Kidney (tissue), 14 donors: Measurements from ENCODE around the gene CCNL1. TPM values are rescaled to one million over a fixed set of nuclear protein-coding genes. Genes with fewer than 3 reads are reported as not detected.
A peak's percentile ranks its signal among the peaks of the same experiment; 100 is the strongest.

Experiments
- DNase-seq, 5 donors: peaks; one replicate each; pipeline ENCODE4 v3.0.0-alpha.2; 2013 to 2020
- FAIRE-seq: peaks from 2 replicates; lab custom pipeline; 2012; peaks lifted over from hg19 to GRCh38; lab: Jason Lieb, UNC
- H3K27ac ChIP-seq, 2 donors: one replicate each; pipeline ENCODE4 v1.7.0; 2013; ENCODE audit warnings: low read depth in 2 of 2, low read length in 2 of 2, inconsistent platforms in 1 of 2
- H3K27me3 ChIP-seq: one replicate; pipeline ENCODE4 v1.7.1; 2013; ENCODE audit warnings: low read length, inconsistent platforms; ENCODE audit not compliant: control insufficient read depth, insufficient read depth
- H3K36me3 ChIP-seq, 3 donors: one replicate each; pipeline versions ENCODE4 v1.7.0 to v1.7.1; 2013; ENCODE audit warnings: low read length in 3 of 3, control low read depth in 1 of 3, inconsistent platforms in 1 of 3; ENCODE audit not compliant: insufficient read depth in 3 of 3, control insufficient read depth in 2 of 3
- H3K4me1 ChIP-seq, 3 donors: one replicate each; pipeline versions ENCODE4 v1.7.0 to v1.7.1; 2013; ENCODE audit warnings: low read length in 3 of 3, inconsistent platforms in 1 of 3, low read depth in 1 of 3; ENCODE audit not compliant: control insufficient read depth in 2 of 3, insufficient read depth in 2 of 3
- H3K4me3 ChIP-seq, 3 donors: one replicate each; pipeline versions ENCODE4 v1.7.0 to v1.8.1; 2013; ENCODE audit warnings: low read length in 3 of 3, control low read depth in 1 of 3, inconsistent platforms in 1 of 3
- H3K9ac ChIP-seq, 3 donors: one replicate each; pipeline versions ENCODE4 v1.7.0 to v1.7.1; 2013; ENCODE audit warnings: low read length in 3 of 3, control low read depth in 1 of 3, inconsistent platforms in 1 of 3
- H3K9me3 ChIP-seq, 3 donors: one replicate each; pipeline versions ENCODE4 v1.7.0 to v1.7.1; 2013; ENCODE audit warnings: low read length in 3 of 3, control low read depth in 1 of 3, inconsistent platforms in 1 of 3; ENCODE audit not compliant: control insufficient read depth in 2 of 3, insufficient read depth in 1 of 3
- CTCF ChIP-seq: IDR thresholded peaks from 3 replicates; pipeline ENCODE4 v1.5.1; 2012; ENCODE audit warnings: mild to moderate bottlenecking, moderate library complexity, borderline replicate concordance; ENCODE audit not compliant: insufficient read depth; ENCODE audit errors: extremely low read depth
- intact Hi-C: fragments of 100-400 bp; cut with DNase I; formaldehyde crosslinking; loops from one replicate; pipeline ENCODE4 v1.11.1; 2022
- polyA plus RNA-seq: library from polyadenylated mRNA; stranded (reverse); fragments of 350-450 nt; fragmentation: Illumina TruSeq; extraction: RNeasy Lipid Tissue Mini Kit (QIAGEN cat#74804); gene quantifications from one replicate; pipeline ENCODE4 v1.2.3, GENCODE V29; 2014; ENCODE audit warnings: low read depth, low replicate concordance; ENCODE audit not compliant: insufficient read depth
- total RNA-seq: library from RNA; stranded (reverse); fragmentation: NEBNext Ultra II Directional; extraction: Animal tissue kit (Norgen Biotek cat#: 25700); gene quantifications from one replicate; pipeline ENCODE4 v1.2.1, GENCODE V29; 2021
- donor health status: control.
- donor health status: control.
- donor health status: control.
- donor health status: control.
- donor health status: control.
- donor health status: DM: yes; HTN: yes; CAD: no.
- donor health status: Normal renal cell carcinoma (clear cell type).

CCNL1 gene
- total and polyA plus RNA-seq, 2 donors from 2014 or later, result 41.7 to 104 TPM

DNA sequence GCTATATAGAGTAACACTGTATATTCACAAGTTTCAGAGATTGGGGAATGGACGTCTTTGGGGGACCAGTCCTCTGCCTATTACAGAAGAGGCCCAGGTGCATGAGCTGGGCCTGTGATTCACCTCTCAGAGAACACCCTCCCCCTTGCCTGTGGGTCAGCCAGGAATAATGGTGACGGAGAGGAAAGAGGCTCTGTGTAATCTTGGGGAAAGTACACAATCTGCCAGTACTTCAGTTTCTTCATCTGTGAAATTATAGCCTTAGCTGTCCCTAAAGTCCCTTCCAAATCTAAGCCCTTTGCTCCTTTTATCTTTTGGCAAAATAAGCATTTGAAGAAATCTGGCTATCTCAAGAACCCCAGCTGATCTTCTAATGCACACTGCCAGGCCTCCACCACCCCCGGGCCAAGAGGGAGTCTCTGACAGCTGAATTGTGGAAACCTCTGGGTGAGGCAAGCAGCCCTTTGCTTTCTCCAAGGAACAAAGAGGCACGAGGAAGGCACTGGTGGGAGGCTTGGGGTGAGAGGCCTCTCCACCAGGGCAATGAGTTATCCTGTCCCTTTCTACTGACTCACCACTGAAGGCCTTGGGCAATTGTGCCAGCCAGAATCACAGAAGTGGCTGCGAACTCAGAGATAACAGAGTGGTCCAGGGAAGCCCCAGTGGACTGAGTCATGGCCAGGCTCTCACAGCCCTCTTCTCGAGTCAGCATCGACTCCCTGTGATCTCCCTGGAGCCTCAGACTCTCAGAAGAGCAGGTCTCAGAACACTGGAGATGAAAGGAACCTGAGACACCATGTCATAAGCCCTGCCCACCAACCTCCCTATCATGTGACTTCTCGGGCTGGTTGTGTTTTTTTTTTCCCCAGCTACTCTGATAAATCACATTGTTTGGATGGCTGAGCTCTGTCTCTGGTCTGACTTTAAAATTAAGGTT, 31.8 kb downstream of the CCNL1 start:
- H3K4me3 ChIP-seq, result no peak overlapping the region
- TF ChIP-seq CTCF, result no peak
- no peaks in the 10 kb centered on the region for H3K9me3 ChIP-seq
- peaks cover 0 to 14% (median 0%) of the 10 kb centered on the region in 3 donors for H3K4me1 ChIP-seq
- H3K27ac ChIP-seq, result peak overlapping the region in 1 of 2 donors; percentile 82
- H3K36me3 ChIP-seq, result no peaks in the 10 kb centered on the region
- DNase-seq (peak; percentile 53 to 92 (median 74)), FAIRE-seq (no peak)
- intact Hi-C loops, result no loop called here
- no peaks in the 10 kb centered on the region for H3K27me3 ChIP-seq
- no peak overlapping the region for H3K9ac ChIP-seq

GRCh38 chr3:157127268-157127667, 32.7 kb downstream of the CCNL1 start:
- no peak for FAIRE-seq
- TF ChIP-seq CTCF, result no peak
- intact Hi-C loops, result no loop called here
- no peak overlapping the region for H3K9ac ChIP-seq
- DNase-seq, result no peak
- peaks cover 0 to 14% (median 0%) of the 10 kb centered on the region in 3 donors for H3K4me1 ChIP-seq
- no peaks in the 10 kb centered on the region for H3K9me3 ChIP-seq
- H3K27me3 ChIP-seq, result no peaks in the 10 kb centered on the region
- no peak overlapping the region for H3K4me3 ChIP-seq
- peak overlapping the region in 1 of 2 donors; percentile 1 for H3K27ac ChIP-seq
- H3K36me3 ChIP-seq, result no peaks in the 10 kb centered on the region

DNA sequence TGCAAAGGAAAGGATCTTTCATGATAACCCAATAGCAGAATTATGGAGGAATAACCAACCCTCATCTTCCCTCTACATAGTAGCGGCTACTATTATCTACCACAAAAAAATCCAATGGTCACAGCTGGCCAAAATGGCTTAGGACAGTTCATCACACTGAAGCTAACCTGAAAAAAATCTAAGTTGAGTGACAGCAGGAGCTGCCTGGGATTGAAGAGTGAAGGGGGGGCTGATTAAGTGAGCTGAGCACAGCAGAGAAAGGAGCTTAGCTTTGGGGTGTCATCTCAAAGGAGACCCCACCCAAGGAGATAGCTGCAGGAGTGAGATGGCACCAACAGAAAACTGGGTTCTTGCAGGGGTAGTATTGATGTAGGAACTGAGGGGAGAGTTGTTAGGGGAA, 33.6 kb downstream of the CCNL1 start:
- Histone ChIP-seq H3K9me3 (no peaks in the 10 kb centered on the region), H3K9ac (no peak overlapping the region), H3K4me1 (peaks cover 0 to 14% (median 0%) of the 10 kb centered on the region in 3 donors), H3K27ac (no peak overlapping the region), H3K27me3 (no peaks in the 10 kb centered on the region), H3K36me3 (no peaks in the 10 kb centered on the region), H3K4me3 (no peak overlapping the region)
- intact Hi-C loops, result no loop called here
- DNase-seq (no peak), FAIRE-seq (no peak)
- no peak for TF ChIP-seq CTCF
